Smooth muscle cell (in vitro differentiated cells): ENCODE measurements around the gene CREB3L2. TPM values are rescaled to one million over a fixed set of nuclear protein-coding genes. Genes with fewer than 3 reads are reported as not detected.

Source experiments
- DNase-seq: peaks from one replicate; lab custom pipeline; 2025; ENCODE audit not compliant: unreplicated experiment; lab: John Stamatoyannopoulos, UW
- H2AFZ ChIP-seq: fragments of 200-600 bp; sonication (generic); 2 replicates; pipeline ENCODE4 v1.6.0; 2016; ENCODE audit warnings: antibody characterized with exemption, low read depth, mild to moderate bottlenecking
- H3F3A ChIP-seq: fragments of 200-600 bp; sonication (generic); 2 replicates; pipeline ENCODE4 v1.6.0; 2017; ENCODE audit warnings: antibody characterized with exemption, low read depth
- H3K27ac ChIP-seq: fragments of 200-600 bp; sonication (generic); 2 replicates; pipeline ENCODE4 v1.5.1; 2016; ENCODE audit warnings: low read depth, mild to moderate bottlenecking
- H3K27me3 ChIP-seq: fragments of 200-600 bp; sonication (generic); 2 replicates; pipeline ENCODE4 v1.6.1; 2016; ENCODE audit warnings: low read depth, mild to moderate bottlenecking
- H3K36me3 ChIP-seq: fragments of 200-600 bp; sonication (generic); 2 replicates; pipeline ENCODE4 v1.5.1; 2016; ENCODE audit warnings: low read depth
- H3K4me1 ChIP-seq: fragments of 200-600 bp; sonication (generic); 2 replicates; pipeline ENCODE4 v1.5.1; 2016; ENCODE audit warnings: low read depth
- H3K4me2 ChIP-seq: fragments of 200-600 bp; sonication (generic); 2 replicates; pipeline ENCODE4 v1.6.0; 2016; ENCODE audit warnings: mild to moderate bottlenecking
- H3K4me3 ChIP-seq: fragments of 200-600 bp; sonication (generic); 2 replicates; pipeline ENCODE4 v1.5.1; 2016; ENCODE audit warnings: mild to moderate bottlenecking
- H3K79me2 ChIP-seq: fragments of 200-600 bp; sonication (generic); 2 replicates; pipeline ENCODE4 v1.6.0; 2016; ENCODE audit warnings: low read depth, mild to moderate bottlenecking
- H3K9ac ChIP-seq: fragments of 200-600 bp; sonication (generic); 2 replicates; pipeline ENCODE4 v1.6.0; 2016; ENCODE audit warnings: low read depth
- H3K9me3 ChIP-seq: fragments of 200-600 bp; sonication (generic); replicated peaks from 2 replicates; pipeline ENCODE4 v1.5.1; 2016; ENCODE audit warnings: low read depth
- H4K20me1 ChIP-seq: fragments of 200-600 bp; sonication (generic); 2 replicates; pipeline ENCODE4 v1.6.0; 2016; ENCODE audit warnings: low read depth
- WGBS: methylation state at CpG from one replicate; pipeline ENCODE4 v1.1.7; 2016; ENCODE audit warnings: low lambda C conversion rate; 5-methylcytosine and 5-hydroxymethylcytosine counted together
- polyA plus RNA-seq: library from polyadenylated mRNA; unstranded; fragments of >200 nt; fragmentation: Nextera tagmentation; extraction: Ambion mirVana; gene quantifications from 2 replicates; pipeline ENCODE4 v1.2.1, GENCODE V29; 2016
- total RNA-seq: library from RNA; depleted of rRNA; stranded (reverse); fragments of >200 nt; gene quantifications from 2 replicates; pipeline ENCODE4 v1.2.3, GENCODE V29; 2014
- TF ChIP-seq, protein P1 (sequence below): fragments of 200-600 bp; sonication (generic); IDR thresholded peaks from 2 replicates; pipeline ENCODE4 v1.5.1; 2017; ENCODE audit warnings: borderline replicate concordance, mild to moderate bottlenecking, antibody characterized with exemption; ENCODE audit not compliant: insufficient read depth, poor library complexity, severe bottlenecking

The CREB3L2 gene
- total and polyA plus RNA-seq, 2 experiments from 2014 or later = 27.4 to 69.1 TPM

DNA sequence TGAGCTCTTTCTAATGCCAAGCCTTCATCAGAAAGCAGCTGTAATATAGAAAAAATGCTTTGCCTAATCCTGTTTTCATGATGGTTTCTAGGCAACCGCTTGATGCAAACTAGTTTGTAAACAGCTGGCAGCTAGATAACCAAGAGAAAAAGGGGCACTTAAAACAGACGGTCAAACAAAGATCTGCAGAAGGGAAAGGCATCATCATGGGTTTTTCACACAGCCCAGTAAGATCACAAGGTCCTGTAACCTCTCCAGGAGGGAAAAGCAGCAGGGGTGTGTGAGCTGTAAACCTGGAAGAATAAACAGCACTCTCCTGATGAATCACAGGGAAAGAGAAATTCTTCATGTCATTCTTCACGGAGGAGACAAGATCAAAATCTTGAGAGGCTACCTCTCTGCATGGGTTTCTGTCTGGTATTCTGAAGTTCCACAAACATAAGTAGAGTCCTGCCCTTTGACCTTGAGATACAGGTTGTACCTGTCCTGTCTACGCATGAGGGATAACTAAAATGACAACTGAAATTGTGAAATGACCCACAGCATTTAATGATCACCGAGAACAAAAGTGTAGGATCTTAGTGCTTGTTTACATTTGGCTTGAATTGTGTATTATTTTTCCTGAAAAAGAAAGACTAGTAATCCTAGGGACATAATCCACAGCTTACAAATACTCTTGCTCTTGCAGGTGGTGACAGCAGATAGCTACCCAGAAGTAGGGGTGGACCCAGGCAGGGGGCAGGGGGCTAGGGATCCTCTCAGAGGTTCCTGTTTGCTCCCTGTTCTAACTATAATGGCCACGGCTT is 48.0 kb downstream of the CREB3L2 start:
- peak overlapping the region; percentile 93 for H3K9ac ChIP-seq
- H3K79me2 ChIP-seq = peaks cover 81% of the 10 kb centered on the region
- no peak overlapping the region for H3K4me3 ChIP-seq
- H3K27me3 ChIP-seq = no peaks in the 10 kb centered on the region
- DNase-seq = no peak
- H3K4me2 ChIP-seq = peak overlapping the region; percentile 63
- peak overlapping the region; percentile 97 for H3K27ac ChIP-seq
- peaks cover 32% of the 10 kb centered on the region for H3K4me1 ChIP-seq
- H4K20me1 ChIP-seq = peaks cover 93% of the 10 kb centered on the region
- H3K9me3 ChIP-seq = no peaks in the 10 kb centered on the region
- H2AFZ ChIP-seq = no peak overlapping the region
- TF ChIP-seq, protein P1, sequence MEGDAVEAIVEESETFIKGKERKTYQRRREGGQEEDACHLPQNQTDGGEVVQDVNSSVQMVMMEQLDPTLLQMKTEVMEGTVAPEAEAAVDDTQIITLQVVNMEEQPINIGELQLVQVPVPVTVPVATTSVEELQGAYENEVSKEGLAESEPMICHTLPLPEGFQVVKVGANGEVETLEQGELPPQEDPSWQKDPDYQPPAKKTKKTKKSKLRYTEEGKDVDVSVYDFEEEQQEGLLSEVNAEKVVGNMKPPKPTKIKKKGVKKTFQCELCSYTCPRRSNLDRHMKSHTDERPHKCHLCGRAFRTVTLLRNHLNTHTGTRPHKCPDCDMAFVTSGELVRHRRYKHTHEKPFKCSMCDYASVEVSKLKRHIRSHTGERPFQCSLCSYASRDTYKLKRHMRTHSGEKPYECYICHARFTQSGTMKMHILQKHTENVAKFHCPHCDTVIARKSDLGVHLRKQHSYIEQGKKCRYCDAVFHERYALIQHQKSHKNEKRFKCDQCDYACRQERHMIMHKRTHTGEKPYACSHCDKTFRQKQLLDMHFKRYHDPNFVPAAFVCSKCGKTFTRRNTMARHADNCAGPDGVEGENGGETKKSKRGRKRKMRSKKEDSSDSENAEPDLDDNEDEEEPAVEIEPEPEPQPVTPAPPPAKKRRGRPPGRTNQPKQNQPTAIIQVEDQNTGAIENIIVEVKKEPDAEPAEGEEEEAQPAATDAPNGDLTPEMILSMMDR = no peak
- no peaks in the 10 kb centered on the region for H3K36me3 ChIP-seq
- WGBS = 17% methylated on average over 6 of the region's 6 CpGs
- H3F3A ChIP-seq = peaks cover 21% of the 10 kb centered on the region

DNA sequence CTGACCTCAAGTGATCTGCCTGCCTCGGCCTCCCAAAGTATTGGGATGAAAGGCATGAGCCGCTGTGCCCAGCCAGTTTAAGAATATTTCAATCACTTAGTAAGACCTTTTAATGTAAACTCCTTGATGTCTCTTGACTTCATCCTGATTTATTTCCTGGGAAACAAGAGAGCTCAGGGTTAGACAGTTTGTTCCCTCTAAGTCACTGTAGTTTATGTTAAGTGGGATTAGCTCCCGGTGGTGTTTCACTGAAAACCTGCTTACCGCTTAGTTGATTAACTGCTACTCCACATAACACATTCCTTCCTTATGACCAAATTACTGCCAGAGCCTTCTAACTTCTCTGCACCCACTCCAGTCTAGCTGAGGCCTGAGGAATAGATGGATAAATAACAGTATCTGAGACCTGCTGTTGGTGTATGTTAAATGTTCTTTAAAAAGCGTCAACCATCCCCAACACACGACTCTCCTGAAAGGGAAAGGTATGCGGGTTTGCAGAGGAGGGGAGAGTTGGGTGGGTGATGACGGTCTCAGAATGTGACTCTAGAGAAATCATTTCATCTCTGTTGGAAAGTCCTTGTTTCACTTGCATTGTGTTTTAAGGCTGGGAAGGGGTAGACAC is 48.7 kb downstream of the CREB3L2 start:
- peak overlapping the region; percentile 97 for H3K27ac ChIP-seq

DNA sequence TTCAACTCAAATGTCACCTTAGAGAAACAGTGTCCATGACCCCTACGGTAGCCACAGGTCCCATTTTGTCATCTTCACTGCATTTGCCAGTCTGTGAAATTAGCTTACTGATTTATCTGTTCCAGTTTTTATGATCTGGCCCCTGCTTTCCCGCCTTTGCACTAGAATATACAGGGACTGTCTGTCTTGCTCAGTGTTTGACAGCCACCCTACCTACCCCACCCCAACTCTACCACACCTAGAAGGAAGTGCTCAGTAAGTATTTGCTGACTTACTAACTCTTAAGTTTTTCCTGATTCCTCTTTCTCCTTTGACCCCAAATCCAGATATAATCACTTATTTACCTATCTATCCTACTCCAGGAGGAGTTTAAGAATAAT is 49.5 kb downstream of the CREB3L2 start:
- no peak for DNase-seq
- Histone ChIP-seq H4K20me1 (peaks cover 92% of the 10 kb centered on the region), H3K27ac (peak overlapping the region; percentile 97), H3K9ac (peak overlapping the region; percentile 93), H3K27me3 (no peaks in the 10 kb centered on the region), H3K79me2 (peaks cover 81% of the 10 kb centered on the region), H3K4me3 (no peak overlapping the region), H3K4me2 (peak overlapping the region; percentile 63), H3F3A (peaks cover 21% of the 10 kb centered on the region), H3K9me3 (no peaks in the 10 kb centered on the region), H2AFZ (no peak overlapping the region), H3K36me3 (no peaks in the 10 kb centered on the region), H3K4me1 (peaks cover 32% of the 10 kb centered on the region)
- WGBS = 67% methylated on average over 2 of the region's 2 CpGs
- TF ChIP-seq, protein P1 = no peak

More for the DNA sequence above, 48.7 kb downstream of the CREB3L2 start:
- Histone ChIP-seq H3K9me3 (no peaks in the 10 kb centered on the region), H3K79me2 (peaks cover 81% of the 10 kb centered on the region), H4K20me1 (peaks cover 93% of the 10 kb centered on the region), H3K4me2 (peak overlapping the region; percentile 63), H3K4me3 (no peak overlapping the region), H2AFZ (no peak overlapping the region), H3K9ac (peak overlapping the region; percentile 93), H3K27me3 (no peaks in the 10 kb centered on the region), H3K36me3 (no peaks in the 10 kb centered on the region), H3K4me1 (peaks cover 32% of the 10 kb centered on the region), H3F3A (peaks cover 21% of the 10 kb centered on the region)
- WGBS = 12% methylated on average over 8 of the region's 8 CpGs
- TF ChIP-seq, protein P1 = no peak
- no peak for DNase-seq
